Endometrial microvascular endothelial cells (primary cell): Measurements from ENCODE around the gene STXBP1. TPM values are rescaled to one million over a fixed set of nuclear protein-coding genes. Genes with fewer than 3 reads are reported as not detected.

Experiments used
- in situ Hi-C: cut with HindIII; loops from 2 replicates; pipeline ENCODE4 v1.10.0; 2017; ENCODE audit warnings: low sequenced_read_pairs, low pct_unique_long_range_greater_than_20kb; ENCODE audit errors: inconsistent ontology term
- total RNA-seq: library from RNA; depleted of rRNA; stranded (reverse); fragments of >200 nt; gene quantifications from one replicate; pipeline ENCODE4 v1.2.3, GENCODE V29; 2015; ENCODE audit errors: inconsistent ontology term

Gene STXBP1
- total RNA-seq, 1 donor from 2014 or later = 15.6 TPM

DNA sequence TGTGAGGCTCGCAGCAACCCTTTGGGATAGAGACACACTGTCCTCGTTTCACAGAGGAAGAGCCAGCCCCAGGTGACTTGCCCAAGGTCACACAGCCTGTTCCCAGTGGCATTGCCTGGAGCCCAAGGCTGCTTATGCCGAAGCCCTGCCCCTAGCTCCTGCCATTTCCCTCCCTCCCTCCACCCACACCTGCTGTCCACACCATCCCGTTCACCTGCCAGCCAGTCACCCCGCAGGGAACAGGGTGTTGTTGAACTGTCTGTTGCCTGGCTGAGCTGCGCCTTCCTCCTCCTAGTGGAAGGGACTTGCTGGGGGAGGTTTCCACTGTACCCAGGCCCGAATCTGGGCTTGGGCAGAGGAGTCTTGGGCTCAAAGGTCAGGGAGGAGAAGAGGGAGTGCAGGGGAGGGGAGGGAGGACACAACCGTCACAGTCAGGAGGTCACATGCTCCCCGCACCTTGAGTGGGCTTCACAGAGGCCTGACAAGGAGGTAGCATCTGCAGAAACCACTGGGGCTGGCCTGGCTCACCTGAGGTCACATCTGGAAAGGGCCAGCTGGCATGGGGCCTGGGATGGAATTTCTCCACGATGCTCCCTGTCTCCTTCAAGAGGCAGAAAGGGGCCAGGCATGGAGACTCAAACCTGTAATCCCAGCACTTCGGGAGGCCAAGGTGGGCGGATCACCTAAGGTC is 110.1 kb downstream of the STXBP1 start:
- in situ Hi-C loops = no loop called here

DNA sequence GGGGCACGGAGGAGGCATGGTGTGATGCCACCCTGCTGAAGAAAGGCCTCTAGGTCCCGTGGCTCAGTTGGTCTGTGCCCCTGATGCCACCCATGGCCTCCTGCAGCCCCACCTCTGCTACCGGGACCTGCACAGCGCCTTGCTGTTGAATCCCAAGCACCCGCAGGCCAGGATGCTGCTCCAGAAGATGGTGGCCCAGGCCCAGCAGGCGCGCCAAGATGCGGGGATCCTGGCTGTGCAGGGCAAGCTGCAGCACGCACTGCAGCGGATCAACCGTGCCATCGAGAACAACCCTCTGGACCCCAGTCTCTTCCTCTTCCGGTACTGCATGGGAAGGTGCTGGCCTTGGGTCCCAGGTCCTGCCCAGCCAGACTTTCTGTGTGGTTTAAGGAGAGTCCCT is 110.9 kb downstream of the STXBP1 start:
- in situ Hi-C loops = no loop called here

DNA sequence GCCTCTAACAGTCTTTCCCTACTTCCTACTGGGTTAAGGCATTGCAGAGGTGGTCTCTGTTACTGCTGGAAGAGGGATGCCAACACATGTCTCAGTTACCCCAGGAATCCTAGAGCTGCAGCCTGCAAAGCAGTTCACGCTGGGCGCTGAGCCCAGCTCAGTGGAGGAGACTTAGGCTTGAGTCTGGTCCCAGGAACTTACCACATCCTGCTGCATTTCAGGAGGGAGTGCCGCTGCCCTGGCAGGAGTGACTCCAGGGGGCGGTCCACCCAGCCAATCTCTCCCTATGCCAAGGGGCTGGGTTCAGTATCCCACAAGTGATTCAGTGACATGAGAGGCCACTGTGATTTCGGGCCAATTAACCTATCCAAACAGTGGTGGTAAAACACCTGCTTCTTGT is 111.4 kb downstream of the STXBP1 start:
- in situ Hi-C loops = no loop called here

DNA sequence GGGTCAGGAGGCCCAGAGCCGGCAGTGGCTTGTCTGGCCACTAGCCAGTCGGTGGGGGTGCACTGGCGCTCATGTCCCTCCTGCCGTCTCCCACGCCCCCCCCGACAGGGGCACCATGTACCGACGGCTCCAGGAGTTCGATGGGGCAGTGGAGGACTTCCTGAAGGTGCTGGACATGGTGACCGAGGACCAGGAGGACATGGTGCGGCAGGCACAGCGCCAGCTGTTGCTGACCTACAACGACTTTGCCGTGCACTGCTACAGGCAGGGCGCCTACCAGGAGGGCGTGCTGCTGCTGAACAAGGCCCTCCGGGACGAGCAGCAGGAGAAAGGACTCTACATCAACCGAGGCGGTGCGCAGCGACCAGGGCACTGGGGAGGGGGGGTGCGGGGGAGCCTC is 111.9 kb downstream of the STXBP1 start:
- in situ Hi-C loops = no loop called here

DNA sequence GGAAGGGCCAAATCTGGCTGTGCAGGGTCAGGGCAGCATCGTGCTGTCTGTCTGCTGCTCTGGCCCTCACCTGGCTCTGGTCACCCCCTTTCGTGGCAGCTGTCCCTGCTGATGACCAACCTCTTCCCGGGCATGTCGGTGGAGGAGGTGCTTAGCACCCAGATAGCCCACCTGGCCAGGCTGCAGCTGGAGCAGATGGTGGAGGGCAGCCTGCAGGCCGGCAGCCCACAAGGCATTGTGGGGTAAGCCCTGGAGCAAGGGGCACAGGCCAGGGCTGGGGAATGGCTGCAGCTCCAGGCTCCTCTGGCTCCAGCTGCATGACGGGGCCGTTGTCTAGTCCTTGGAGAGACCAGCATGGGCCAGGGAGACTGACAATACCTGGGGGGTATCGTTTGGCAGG is 114.8 kb downstream of the STXBP1 start:
- in situ Hi-C loops = no loop called here

DNA sequence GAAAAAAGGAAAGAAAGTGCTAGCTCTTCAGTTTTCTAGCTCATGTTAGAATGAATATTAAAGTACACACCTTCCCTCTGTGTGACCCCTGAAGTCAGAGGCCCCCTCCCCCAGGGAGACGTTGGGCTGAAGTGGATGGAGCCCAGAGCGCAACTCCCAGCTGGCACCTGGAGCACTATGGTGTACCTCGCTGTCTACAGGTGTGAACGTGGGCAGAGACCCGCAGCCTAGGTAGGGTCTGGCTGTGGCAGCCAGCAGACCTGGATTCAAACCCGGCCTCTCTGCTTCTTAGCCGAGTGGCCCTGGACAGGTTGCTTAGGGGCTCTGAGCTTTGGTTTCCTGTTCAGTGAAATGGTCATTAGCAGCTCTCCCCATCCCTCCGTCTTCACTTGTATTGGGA is 116.7 kb downstream of the STXBP1 start:
- in situ Hi-C loops = no loop called here

DNA sequence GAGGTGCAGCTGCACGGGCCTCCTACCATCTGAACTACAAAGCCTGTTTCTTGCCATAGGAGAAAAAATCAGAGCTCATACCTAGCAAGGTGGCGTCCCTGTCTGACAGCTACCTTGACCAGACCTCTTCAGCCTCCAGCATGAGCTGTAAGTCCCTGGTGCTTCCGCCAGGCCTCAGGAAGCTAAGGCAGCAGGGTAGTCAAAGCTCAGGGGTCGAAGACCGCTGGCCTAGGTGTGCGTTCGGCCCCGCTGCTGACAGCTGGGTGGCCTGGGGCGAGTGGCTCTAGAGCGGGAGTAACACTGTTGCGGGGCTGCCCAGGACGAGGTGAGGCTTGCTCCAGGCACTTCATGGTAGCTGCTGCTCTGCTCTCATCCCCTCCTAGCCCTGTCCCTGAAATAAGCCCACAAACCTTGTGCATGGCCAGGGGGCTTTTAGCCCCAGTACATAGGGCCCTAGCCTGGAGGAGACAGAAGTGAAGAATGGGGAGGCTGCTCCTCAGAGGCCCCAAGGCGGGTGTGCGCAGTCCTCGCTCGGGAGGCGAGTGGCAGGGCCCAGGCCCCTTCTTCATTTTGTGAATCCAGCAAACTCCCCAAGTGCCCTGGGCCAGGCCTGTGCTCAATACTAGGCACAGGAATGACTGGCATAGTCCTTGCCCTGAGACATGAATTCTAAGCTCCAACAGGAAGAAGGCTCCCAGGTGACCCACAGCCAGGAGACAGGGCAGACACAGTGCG is 117.6 kb downstream of the STXBP1 start:
- in situ Hi-C loops = no loop called here

DNA sequence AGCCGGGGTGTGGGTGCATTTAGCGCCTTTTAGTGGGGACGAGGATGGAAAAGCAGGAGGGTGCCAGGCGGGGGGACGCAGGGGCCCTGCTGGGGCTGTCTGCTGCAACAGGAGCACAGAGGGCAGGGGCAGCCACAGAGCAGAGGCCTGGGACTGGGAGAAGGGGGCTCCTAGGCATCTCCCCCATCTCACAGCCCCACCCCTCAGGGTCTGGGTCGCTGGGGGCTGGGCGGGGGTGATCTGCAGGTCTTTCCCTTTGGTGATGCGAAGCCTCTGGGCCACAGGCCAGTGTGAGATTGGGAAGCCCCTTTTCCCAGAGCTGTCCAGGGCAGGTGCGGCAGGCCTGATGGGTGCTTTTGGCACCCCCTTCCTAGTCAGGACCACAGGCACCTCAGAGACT is 118.2 kb downstream of the STXBP1 start:
- in situ Hi-C loops = no loop called here

DNA sequence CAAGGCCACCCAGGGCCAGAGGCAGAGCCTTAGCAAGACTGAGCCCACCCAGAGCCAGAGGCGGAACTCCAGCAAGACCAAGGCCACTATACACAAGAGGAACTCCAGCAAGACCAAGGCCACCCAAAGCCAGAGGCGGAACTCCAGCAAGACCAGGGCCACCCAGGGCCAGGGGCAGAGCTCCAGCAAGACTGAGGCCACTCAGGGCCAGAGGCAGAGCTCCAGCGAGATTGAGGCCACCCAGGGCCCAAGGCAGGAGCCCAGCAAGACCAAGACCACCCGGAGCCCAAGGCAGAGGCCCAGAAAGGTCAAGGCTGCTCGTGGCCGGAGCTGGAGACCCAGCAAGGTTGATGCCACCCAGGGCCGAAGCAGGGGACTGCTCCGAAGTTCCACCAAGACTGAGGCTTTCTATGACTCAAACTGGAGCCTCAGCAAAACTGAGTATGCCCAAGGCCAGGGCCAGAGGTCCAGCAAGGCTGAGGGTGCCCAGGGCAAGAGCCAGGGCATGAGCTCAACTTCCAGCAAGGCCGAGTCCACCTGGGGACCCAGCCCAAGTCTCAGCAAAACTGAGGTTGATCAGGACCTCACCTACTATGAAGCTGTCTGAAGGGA is 118.8 kb downstream of the STXBP1 start:
- in situ Hi-C loops = no loop called here

DNA sequence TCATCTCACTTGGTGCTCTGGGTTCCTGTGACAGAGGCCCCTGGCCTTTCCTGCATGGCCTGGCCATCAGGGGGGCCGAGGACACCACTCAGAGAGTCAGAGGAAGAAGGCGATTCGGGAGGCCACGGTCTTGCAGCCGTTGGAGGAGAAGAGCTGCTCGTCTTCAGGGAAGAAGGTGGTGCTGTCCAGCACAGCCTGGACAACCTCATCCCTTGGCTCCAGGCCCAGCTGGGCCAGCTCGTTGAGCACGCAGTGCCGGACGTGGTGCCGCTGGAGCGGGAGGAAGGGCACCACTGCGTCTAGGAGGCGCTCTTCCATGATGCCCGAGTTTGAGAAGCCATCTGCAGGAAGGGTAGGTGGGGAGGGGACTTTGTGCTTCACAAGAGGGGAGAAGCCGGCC is 119.9 kb downstream of the STXBP1 start:
- in situ Hi-C loops = no loop called here

DNA sequence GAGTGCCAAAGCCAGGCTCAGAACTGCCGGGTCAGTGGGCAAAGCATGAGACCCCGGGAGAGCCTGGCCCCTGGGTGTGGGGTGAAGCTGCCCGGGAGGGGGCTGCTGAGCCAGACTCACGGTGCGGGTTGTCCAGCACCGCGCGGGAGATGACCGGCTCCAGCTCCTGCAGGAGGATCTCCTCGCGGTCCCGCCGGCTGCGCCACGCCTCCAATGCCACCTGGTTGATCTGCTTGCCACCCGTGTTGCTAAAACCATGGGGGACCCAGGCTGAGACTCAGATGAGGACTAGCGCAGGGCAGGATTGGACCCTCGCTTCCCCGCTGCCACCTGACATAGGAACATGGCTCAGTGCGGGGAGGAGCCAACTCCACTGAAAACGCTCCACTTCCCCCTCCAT is 120.4 kb downstream of the STXBP1 start:
- in situ Hi-C loops = no loop called here

DNA sequence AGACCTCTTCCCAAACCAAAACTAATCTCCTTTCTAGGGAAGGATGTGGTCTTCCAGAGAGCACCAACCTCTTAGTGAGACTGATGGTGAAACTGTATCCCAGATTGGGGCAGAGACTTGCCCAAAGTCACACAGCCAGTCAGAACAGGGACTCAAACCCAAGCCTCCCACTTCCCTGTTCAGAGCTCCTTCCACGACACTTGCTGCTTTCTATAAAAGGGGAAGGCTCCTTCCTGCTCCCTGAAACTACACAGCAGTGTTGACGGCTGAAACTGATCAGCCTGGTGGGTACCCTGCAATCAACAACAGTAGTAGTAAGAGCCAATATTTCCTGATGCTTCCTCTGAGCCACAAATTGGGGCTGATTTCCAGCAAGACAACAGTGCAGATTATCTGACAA is 121.5 kb downstream of the STXBP1 start:
- in situ Hi-C loops = no loop called here

DNA sequence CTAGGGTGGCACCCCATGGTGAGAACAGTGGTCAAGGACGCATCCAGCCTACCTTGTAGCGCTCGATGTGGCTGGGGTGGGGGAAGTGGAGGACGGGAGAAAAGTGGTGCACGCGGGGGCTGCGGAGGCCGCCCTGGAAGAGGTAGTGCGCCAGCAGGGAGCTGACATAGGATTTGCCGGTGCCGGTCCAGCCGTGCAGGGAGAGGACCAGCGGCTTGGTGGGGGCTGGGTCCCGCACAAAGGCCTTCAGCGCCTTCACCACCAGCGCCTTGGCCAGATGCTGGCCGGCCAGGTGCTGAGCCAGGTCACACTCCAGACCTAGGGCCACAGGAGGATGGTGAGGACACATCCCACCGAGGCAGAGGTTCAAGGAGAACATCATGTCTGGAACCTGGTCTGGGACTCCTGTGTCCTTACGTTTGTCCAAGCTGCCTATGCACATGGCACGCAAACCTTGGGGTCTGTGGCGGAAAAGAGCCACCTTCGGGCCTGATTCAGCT is 122.2 kb downstream of the STXBP1 start:
- in situ Hi-C loops = no loop called here

DNA sequence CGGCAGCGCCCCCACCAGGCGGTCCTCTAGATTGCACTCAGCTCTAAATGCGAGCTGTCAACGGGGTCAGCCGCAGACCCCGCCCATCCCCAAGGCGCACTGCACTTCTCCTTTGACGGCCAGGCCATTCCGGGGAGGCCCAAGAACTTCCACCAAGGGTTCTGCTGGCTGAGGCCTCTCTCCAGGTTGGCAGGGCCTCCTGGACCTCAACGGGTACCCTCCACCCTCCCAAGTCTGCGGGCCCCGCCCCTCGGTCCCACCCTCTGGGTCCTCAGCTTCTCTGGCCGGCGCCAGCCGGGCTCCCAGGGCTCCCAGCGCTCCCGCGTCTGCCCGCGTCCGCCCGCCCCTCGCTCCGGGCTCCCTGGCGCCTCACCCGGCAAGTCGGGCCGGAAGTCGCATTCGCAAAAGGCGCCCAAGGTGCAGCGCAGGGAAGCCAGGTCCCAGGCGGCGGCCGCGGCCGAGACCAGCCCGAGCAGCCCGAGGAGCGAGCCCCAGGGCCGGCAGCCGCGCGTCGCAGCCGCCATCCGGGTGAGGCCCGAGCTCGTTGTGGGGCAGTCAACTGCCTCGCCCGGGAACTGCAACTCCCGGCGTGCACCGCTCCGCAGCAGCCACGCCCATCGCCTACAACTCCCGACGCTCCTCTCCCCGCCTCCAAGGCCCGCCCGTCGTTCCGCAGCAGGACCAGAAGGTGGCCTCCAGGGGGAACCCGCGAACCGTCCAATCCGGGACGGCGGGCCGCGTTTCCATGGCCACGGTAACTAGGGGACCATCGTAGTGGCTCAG is 122.9 kb downstream of the STXBP1 start, which contains the start of gene TOR2A:
TSS of gene TOR2A (minus strand) at position 548 of the 783 bp plus-strand sequence. CDS start at position 524, 24 bp downstream.
- in situ Hi-C loops = no loop called here

DNA sequence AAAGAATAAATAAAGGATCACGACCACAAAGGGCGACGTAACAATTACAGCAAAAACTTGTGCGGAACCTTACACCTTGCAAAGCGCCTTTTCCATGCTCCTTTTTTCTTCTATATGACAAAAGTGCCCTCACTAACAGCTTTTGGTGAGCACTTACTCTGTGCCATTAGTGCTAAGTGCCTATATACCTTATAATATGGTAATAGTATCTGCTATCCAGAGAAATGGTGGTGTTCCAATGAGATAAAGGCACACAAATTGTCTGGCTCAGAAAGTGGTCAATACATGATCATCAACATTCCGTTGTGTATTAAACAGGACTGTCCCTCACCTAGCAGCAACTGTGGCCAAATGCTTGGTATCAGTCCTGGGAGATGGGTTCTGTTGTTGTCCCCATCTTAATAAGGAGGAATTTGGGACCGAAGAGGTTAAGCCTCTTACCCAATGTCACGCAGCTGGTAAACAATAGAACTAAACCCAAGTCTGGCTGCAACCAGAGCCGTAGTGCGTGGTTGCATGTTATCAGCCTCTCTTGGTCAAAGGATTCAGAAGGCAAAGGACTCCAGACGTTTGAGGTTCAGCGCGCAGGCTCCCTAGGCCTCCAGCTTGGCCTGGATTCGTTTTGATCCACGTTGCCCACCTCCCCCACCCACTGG is 123.6 kb downstream of the STXBP1 start:
- in situ Hi-C loops = no loop called here

DNA sequence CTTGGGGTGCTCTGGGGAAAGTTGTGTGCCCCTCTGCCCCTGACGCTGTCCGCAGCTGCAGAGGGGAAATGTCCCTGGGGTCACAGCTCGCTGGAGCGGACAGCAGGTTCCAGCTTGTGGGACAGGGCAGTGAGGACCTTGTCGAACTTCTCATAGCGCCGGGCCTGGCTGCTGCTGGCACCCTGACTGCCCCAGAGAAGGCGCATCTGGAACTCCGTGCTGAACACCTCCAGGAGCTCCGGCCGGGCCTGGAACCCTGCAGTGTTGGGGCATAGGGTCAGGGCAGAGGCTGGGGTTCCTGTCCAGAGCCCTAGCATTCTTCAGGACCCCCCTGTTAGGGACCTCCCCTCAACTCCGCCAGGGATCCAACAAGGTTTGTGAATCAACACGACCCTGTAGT is 126.6 kb downstream of the STXBP1 start:
- in situ Hi-C loops = no loop called here

DNA sequence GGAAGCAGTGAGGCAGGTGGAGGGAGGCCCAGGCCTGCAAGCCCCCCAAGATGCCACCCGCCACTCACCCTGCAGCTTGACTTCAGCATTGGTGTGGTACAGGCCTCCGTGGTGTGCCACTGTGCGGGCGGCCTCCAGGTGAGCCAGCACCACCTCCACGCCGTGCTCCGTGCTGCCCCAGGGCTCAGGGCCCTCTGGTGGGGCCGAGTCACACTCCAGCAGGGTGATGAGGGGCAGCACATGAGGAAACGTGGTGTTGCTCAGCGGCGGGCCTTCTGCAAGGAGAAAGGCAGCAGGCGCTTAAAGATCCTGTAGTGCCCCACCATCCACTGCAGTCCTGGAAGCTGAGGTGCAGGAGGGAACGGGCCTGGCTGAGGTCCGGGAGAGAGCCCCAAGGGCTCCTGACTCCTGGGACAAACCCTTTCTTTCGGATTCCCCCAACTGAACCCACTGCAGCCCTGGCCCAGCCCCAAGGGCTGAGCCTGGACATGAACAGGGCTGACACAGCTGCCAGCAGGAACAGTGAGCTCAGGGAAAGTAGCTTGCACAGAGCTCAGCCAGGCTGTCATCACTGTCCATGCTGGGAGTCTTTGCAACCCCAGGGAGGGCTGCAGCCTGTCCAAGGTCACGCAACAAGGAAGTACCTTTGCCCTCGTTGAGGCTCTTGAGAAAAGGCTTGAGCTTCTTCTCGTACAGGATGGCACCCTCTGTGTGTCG is 127.7 kb downstream of the STXBP1 start:
- in situ Hi-C loops = no loop called here

DNA sequence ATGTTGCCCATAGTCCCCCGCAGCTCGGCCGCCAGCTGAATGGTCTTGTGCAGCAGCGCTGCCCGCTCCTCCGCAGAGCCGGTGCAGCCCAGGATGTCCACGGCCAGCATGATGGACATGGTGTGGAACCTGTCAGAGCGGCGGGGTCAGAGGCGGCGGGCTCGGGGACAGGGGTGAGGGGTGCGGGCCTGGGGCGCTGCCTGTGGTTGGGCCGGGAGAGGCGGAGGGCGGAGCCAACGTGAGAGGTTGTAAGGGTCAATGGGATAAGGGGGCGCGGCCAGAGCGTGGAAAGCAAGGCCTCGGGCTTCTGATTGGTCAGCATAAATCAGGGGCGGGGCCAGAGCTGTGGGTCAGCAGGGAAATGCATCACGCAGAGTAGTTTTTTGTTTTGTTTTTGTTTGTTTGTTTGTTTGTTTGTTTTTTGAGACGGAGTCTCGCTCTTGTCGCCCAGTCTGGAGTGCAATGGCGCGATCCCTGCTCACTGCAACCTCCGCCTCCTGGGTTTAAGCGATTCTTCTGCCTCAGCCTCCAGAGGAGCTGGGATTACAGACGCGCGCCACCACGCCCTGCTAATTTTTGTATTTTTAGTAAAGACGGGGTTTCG is 129.9 kb downstream of the STXBP1 start:
- in situ Hi-C loops = no loop called here
